ENCODE data around the gene MME.
A peak's percentile ranks its signal among the peaks of the same experiment; 100 is the strongest.
"Not testable (repeated sequence)": the region's sequence is repeated elsewhere in the genome, so short reads cannot be mapped to it uniquely, and the experiment has no call there.

The MME gene

DNA sequence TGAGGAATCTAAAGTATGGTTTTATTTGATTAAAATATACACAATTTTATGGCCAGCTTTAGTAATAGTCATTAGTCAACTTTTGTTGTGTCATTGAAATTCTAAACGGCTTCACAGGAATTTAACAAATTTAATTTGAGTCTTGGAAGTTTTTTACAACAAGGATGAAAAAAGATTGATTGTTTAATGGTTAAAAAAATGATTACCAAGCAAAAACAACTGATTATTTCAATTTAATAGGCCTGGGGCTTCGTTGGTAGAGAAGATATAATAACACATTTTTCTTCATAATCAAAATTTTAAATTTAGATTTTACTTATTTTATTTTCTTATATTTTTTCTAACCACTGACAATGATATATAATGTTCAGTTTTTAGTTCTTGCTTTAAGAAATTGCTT lies 4.4 kb downstream of the MME start:
- DNase-seq (ENCODE audit: low read depth): no peak

DNA sequence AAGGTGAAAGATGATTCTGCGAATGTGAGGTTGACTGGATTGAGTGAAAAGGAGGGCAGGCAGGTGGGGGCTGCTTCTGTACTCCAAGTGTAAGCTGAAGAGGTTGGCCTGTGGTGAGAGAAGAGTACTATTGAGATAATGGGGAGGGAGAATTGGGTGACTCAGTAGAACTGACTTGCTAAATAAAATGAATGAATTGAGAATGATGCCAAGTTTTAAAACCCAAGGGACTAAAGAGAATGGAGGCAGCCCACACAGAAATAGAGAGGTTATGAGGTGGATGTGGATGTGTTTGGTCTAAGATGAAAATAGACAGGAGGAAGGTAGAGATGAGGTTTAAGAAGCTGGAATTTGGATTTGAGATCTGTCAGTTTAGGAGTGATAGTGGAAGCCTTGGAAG lies 5.9 kb downstream of the MME start:
- DNase-seq (ENCODE audit: low read depth): peak; percentile 30

DNA sequence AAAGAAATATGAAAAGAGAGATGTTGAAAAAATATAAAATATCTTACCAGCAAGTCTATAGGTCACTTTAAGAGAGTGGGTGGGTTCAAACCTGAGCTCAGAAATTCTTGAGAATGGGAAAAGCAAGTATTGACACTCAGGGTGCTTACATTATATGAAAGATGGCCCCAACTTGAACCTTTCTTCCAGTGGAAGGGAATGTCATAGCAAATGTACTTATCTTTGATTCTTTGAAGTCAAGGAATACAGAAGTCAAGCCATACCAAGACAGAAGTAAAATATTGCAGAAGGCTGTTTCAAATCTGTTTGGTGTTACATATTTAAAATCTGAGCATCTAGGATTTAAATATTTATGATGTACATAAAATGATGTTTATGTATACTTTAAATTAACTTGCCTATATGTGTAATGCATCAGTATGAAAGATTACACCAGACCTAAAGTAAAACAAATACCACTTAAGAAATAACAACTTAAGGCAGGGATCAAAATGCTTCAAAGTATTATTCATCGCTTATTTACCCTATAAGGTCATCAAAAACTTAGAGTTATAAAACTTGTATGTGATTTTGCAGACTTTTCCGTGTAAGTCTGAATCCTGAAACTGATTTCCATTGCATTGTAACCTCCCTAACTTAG lies 8.7 kb downstream of the MME start:
- DNase-seq (ENCODE audit: low read depth): no peak

DNA sequence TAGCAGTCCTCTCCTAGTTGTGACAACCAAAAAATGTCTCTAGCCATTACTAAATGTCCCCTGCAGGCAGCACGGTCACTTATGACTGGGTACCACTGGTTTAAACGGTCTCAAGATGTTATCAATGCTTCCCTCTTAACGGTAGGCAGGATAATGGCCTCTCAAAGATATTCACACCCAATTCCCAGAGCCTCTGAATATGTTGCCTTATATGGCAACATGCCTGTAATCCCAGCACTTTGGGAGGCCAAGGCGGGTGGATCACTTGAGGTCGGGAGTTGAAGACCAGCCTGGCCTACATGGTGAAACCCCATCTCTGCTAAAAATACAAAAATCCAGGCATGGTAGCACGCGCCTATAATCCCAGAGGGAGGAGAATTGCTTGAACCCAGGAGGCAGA lies 9.4 kb downstream of the MME start:
- no peak for DNase-seq (ENCODE audit: low read depth)

DNA sequence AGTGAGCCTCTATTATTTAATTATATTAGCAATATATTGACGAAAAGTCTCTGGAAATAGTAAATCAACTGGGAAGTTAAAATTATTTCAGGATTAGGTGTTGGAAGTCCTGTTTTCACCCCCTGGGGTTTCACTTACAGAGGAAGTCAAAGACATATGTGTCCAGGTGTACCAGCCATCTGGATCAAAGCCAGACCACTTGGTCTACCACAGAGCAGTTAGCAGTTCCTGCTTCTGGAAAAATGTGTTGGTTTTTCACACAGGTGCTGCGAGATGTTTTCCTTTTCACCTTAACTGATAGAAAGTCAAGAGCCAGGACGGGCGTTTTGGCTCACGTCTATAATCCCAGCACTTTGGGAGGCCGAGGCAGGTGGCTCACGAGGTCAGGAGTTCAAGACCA lies 13.1 kb downstream of the MME start:
- DNase-seq (ENCODE audit: low read depth): no peak

DNA sequence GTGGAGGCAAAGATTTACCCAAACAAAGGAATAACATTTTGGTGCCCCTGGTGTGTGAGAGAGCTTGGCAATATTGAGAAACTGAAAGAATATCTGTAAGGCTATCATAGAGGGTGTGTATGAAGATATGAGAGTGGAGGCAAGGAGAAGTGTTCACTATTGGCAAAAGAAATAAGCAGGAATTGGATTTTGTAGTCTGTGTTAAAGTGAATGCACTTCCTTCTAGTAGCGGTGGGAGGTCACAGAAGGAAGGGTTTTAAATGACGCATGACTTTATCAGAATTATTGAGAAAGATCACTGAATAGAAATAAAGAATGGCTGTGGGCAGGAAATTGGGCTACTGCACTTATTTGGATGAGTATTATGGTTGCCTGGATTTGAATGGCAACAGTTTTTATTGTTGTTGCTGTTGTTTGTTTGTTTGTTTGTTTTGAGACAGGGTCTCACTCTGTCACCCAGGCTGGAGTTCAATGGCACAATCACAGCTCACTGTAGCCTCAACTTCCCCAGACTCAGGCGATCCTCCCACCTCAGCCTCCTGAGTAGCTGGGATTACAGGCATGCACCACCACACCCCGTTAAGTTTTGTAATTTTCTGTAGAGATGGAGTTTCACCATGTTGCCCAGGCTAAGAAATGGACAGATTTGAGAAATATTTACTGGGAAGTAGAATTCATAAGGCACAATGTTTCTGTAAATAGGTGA lies 16.3 kb downstream of the MME start:
- no peak for DNase-seq (ENCODE audit: low read depth)

DNA sequence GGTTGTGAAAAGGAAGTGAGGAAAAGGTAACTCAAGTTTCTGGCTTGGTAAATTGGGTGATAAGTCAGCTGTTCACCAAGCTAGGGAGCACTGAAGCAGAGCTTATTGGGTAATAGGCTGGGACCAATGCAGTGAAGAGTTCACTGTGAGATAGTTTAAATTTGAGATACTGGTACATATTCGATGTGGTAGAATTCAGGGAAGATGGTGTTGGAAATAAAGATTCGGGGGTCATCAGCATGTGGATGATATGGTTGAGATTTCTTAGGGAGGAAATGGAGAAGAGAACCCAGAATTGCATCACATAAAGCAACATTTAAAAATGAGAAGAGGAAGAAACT lies 16.9 kb downstream of the MME start:
- DNase-seq (ENCODE audit: low read depth): no peak

DNA sequence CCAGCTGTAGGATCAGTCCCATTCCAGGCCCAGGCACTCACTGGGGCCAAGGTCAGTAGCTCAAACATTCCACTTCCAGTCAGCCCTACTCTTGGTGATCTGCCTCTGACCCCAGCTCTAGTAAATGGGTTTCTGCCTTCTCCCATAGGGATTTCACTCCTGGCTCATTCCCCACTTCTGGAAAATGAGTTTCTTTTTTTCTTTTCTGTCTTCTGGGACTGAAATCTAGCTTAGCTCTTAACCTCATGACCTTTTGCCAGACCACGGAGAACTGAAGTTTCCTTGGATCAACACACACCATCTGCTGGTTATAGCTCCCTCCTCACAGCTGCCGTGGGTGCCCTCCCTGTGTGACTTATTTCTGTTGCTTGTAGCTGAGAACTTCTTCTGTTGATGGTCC lies 21.3 kb downstream of the MME start:
- peak; percentile 82 for DNase-seq (ENCODE audit: low read depth)

DNA sequence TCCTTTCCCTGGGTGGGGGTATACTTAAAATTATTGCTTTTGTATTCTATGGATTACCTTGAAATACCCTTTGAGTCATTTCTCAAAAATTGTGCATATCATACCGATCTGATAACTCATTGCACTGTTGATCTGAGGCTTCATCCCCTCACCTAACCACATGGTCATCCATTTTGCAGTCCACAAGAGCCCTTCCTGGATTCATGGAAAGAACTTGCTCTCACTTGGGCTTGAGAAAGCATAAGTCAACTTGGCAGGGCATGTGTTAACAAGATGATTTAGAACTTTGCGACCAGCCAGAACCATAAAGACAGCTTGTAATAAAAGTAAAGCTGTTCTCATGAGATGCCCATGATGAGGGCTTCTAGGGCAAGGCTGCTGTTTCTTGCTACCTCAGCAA lies 22.2 kb downstream of the MME start:
- DNase-seq (ENCODE audit: low read depth): no peak

DNA sequence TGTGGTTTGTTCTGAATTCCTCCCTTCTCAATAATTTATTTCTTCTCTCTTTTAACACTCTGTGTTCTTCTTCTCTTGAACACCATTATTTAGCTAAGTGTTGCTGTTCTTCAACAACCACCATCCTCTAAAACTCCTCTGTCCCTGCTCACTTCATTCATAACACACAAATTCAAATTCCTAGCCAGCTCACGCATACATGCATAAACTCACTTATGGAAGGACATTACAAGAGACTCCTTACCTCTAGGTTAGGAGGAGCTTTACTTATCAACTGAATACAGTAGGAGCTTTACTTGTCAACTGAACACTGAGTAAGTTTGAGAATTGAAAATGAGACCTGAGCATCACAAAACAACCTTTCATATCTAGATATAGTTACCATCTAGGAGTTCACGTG lies 23.6 kb downstream of the MME start:
- DNase-seq (ENCODE audit: low read depth): no peak

DNA sequence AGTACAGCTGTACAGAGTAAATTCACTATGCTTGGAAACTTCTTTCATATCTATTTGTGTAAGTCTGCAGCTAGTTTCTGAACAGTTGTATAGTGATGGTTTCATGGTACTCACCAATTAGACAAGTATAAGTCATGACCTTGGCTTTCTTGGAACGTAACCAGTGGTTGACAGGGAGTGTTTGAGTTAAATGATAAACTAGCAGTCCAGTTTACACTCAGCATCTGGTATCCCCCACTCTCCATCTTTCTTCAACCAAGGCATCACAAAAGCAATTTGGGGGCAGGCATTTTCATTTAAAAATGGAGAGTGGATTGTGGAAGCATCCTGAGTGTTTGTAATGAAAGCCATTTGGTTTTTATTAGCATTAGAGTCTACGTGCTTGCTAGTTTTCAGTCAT lies 26.0 kb downstream of the MME start:
- no peak for DNase-seq (ENCODE audit: low read depth)

DNA sequence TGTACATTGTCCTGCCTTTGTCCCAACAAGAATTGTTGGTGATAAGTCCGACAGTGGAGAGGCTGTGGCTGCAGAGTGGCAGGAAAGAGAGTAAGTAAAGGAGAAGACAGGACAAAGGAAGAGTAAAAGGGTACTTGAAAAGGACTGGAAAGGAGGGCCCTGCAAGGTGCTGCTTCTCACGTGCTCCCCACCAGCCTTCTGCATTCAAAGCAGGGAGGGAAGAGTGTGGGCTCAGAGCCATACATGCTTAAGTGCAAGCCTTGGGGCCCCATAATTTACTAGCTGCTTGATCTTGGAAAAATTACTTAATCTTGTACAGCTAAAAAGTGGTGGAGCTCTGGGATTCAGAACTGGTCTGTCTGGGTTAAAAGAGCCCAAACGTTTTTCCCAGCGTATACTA lies 29.9 kb downstream of the MME start:
- no peak for DNase-seq (ENCODE audit: low read depth)

DNA sequence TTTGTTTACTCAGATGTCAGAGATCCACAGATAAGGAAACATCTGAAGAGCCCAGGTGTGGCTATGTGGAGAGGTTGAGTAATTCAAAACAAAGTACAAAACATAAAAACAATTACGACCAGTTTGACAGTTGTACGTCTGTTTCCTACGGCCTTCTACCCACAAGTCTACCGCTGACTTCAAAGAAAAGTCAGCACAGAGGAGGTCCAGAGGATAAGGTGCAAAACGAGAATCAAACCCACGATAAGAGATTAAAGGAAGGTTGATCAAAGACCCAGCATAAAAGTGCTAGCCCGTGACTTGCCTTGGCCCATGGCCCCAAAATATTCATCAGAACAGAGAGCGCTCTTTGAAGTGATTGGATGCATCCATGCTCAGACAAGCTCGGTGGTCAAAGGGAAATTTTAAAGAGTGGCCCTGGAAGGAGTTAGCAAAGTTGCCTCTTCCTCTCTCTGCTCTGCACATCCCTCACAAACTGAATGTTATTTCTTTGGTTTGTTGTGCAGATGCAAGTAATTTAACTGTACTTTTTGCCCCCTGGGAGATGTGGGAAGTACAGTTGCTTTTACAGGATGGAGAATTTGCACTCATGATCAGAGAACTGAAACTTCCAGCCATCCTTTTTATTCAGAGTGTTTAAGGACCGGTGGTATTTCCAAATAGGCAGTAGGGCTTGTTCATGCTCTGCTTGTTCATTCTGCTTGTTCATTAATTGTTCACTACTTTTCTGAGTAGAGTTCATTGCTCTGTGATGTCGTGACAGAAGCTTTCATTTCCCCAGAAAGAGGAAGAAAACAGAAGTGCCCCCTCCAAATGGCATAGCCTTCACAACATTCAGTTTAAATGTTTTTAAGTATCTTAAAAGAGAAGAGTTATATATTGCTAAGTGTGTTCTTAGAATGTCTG lies 31.1 kb downstream of the MME start:
- DNase-seq (ENCODE audit: low read depth): no peak

DNA sequence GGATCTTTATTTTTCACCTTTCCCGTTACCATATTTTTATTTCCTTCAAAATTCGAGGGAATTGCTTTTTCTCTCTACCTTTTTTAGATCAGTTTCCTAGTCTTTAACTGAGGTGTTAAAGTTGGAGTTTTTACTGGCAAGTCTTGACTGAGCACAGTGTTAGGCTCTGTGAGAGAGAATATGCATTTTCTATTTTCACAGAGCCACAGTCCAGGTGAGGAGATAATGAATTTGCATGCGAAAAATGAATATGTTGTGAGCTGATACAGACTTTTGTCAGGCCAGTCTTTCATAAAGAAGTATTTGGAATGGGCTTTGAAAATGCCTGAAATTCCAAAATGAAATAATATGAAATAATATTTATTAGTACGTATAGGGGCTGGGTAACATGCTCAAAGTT lies 31.9 kb downstream of the MME start:
- no peak for DNase-seq (ENCODE audit: low read depth)

DNA sequence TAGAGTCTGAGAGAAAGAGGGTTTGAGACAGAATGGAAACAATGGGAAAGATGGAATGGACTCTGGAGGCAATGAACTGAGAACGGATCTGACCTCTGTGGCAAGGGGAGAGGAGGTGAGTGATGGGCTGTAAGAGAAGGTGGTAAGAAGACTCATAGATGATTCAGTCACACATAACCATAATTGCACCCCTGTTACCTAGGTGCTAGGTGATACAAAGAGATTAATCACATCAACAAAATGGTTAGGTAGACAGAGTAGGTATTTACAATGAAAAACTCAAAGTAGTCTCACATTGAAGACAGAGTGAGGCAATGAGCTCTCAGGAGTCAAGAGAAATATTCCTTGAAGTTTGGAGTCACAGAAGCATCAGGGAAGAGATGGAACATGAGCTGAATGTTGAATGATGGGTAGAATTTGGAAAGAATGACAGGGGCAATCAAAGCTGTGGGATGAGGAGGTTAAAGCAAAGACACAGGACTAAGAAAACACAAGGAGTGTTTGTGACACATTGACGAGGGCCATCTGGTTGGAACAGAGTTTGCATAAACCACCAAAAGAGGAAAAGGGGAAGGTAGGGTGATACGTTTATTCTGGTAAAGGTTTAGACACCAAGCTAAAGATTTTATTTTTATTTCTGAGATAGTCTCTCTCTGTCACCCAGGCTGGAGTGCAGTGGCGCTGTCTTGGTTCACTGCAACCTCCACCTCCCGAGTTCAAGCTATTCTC lies 32.7 kb downstream of the MME start:
- no peak for DNase-seq (ENCODE audit: low read depth)

DNA sequence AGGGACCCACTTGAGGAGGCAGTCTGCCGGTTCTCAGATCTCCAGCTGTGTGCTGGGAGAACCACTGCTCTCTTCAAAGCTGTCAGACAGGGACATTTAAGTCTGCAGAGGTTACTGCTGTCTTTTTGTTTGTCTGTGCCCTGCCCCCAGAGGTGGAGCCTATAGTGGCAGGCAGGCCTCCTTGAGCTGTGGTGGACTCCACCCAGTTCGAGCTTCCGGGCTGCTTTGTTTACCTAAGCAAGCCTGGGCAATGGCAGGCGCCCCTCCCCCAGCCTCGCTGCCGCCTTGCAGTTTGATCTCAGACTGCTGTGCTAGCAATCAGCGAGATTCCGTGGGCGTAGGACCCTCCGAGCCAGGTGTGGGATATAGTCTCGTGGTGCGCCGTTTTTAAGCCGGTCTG lies 44.6 kb downstream of the MME start:
- not testable (repeated sequence) for DNase-seq (ENCODE audit: low read depth)

DNA sequence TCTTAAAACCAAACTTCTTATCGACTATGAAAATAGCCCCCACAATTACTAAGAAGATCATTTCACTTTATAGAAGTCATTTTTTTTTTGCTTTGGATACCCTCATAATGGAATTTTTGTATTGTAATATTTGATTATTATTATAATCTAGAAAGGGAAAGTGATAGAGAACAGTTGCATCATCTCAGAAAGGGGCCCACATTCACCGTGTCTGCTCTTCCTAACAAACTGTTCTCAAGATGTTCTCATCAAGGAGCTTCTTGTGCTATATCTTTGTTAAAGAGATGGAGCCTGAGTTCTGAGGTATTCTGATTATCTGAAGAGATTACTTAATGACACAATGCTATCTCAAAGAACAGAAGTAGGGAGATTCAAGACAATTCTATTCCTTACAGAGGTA lies 49.3 kb downstream of the MME start:
- no peak for DNase-seq (ENCODE audit: low read depth)

DNA sequence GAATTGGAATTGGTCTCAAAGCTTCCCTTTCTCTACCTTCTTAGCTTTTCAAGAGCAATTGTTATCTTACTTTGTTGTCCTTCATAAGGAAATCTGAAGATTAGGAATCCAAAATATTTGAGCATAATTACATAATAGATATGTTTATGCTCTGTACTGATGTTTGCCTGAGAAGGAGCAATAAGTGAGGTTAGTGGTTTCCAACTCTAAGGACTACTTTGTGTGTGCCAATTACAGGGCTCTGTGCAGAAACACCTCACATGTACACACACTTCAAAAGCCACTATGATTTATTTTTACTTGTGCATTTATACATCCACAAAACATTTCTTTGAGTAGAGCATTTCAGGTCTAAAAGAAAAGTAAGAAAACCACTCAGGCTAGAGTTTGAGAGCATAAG lies 49.9 kb downstream of the MME start:
- no peak for DNase-seq (ENCODE audit: low read depth)

DNA sequence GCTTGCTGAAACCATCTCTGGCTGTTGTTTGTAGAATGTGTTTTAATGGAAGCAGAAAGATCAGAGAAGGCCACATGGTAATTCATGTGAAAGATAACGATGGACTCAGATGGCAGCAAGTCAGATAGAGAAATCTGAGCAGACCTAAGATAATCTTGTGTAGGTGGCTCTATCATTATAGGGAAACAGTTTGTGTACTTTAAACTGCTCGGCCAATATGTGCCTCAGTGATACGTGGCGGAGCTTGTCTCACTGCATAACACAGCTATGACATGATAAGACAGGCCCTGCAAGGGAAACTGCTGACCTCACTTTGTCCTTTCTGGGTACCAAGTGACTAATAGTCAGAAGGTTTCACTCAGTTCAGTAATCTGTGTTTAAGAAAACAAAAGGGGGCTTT lies 51.0 kb downstream of the MME start:
- peak; percentile 40 for DNase-seq (ENCODE audit: low read depth)

DNA sequence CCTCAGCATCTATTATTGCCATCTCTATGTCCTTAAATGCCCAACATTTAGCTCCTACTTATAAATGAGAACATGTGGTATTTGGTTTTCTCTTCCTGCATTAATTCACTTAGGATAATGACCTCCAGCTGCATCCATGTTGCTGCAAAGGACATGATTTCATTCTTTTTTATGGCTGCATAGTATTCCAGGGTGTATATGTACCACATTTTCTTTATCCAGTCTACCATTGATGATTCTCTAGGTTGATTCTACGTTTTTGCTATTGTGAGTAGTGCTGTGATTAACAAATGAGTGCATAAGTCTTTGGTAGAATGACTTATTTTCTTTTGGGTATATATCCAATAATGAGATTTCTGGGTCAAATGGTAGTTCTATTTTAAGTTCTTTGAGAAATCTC lies 54.2 kb downstream of the MME start:
- not testable (repeated sequence) for DNase-seq (ENCODE audit: low read depth)

DNA sequence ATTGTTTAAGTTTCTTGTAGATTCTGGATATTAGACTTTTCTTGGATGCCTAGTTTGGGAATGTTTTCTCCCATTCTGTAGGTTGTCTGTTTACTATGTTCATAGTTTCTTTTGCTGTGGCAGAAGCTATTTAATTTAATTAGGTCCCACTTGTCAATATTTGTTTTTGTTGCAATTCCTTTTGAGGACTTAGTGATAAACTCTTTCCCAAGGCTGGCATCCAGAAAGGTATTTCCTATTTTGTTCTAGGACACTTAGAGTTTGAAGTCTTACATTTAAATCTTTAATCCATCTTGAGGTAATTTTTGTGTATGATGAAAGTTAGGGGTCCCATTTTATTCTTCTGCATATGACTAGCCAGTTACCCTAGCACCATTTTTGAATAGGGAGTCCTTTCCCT lies 54.9 kb downstream of the MME start:
- no peak for DNase-seq (ENCODE audit: low read depth)

DNA sequence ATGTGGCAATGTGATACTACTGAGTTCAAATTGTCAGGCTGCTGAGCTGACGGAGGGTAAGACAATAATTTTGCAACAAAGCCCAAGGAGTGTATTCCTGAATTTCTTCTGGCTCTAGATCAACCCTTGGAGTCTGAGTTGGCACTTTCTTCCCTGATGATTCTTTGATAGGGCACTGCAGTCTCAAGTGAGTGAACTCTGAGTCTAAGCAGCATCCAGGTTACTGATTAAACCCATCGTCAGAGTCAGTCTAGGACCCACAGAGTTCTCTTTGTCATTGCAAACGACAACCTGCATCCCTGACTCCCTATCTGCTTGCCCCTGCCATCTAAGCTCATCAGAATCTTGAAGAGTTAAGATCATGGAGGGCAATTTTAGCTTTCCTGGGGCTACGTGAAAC lies 58.6 kb downstream of the MME start:
- DNase-seq (ENCODE audit: low read depth): no peak

DNA sequence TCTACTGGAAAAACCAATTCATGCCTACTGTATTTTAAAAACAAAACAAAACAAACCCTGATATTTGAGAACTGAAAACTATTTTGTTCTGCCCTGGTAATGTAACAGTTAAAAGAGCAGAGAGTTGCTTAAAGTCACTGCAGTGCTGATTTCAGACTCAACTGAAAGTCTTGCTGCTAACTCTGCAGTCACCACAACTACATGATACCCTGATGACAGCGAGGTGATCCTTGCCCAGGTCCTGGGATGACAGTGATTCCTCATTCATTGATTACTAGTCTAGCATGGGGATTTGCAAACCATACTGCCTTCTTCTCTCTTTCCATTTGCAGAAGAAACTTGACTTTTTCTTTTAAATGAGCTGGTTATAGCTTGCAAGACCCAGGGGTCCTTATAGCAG lies 67.5 kb downstream of the MME start:
- DNase-seq (ENCODE audit: low read depth): no peak
